Measurements from ENCODE around the gene ECI1. TPM values are rescaled to one million over a fixed set of nuclear protein-coding genes. Genes with fewer than 3 reads are reported as not detected.
A peak's percentile ranks its signal among the peaks of the same experiment; 100 is the strongest.

The ECI1 gene
- total and polyA plus RNA-seq, 2 of the 4 experiments (the other 2 are of a cell fraction): 20.3 to 30.1 TPM

DNA sequence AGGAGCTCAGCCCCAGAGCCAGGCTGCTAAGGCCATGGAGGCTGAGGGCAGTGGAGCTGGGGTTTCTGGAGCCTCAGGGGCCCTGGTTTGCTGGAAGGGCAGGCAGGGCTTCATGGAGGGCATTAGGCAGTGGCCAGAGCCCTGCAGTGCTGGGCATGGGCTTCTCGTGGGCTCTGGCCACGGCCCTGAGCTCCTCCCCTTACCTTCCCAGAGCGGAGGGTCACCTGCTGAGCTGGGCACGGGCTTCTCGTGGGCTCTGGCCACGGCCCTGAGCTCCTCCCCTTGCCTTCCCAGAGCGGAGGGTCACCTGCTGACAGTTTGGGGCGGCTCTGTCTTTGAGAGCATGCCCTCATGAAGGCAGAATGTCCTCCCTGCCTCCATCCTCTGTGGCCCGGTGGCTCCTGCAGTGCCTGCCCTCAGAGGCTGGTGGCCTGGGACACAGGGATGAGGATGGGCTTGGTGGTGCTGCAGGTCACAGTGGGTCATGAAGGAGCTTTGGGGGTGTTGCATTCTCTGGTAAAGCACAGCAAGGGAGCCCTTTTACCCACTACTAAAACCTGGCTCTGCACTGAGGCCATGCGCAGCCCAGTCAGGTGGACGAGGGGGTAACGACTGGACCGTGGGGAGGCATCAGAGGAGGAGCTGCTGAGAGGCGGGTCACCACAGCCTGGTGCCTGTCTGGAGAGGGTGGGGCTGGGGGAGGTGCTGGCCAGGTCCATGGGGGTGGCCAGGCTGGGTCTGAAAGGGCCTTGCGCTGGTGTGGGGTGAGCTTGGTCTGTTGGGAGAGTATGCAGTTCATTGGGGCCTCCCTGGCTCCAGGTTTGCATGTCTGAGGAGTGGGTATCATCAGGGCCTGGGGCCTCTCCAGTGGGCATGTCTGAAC, 19.4 kb upstream of the ECI1 start:
- no peak overlapping the region for H3K23ac ChIP-seq (ENCODE audit: low read depth, low read length)
- H3K27ac ChIP-seq (ENCODE audit: insufficient read depth, low read length): no peak overlapping the region
- no peak overlapping the region for H3K18ac ChIP-seq (ENCODE audit: low read depth, low read length)
- TF ChIP-seq CEBPB (IDR thresholded peaks at IDR 0.05; ENCODE audit: low read depth, low read length): no peak
- in situ Hi-C loops (cut with MboI; ENCODE audit: low sequenced_read_pairs): loop anchor here (10.0 kb wide), 1 partner anchor 154 kb away; the partner anchor contains the start of gene CCNF
- no peak overlapping the region for H2BK20ac ChIP-seq (ENCODE audit: low read depth, low read length)
- intact Hi-C loops (cut with micrococcal nuclease): no loop called here
- no peak overlapping the region for H3K4ac ChIP-seq (ENCODE audit: low read depth, low read length)
- H2AK9ac ChIP-seq (replicated peaks; ENCODE audit: low read depth, low read length, poor library complexity): peak overlapping the region; percentile 16
- H4K20me1 ChIP-seq (ENCODE audit: insufficient read depth, low read length): peaks cover 37% of the 10 kb centered on the region
- H2BK5ac ChIP-seq (ENCODE audit: low read depth, low read length, poor library complexity, severe bottlenecking): no peak overlapping the region
- DNase-seq (no peak), ATAC-seq (ENCODE audit: low read depth) (no peak)
- H2AFZ ChIP-seq (replicated peaks; ENCODE audit: low read length, poor library complexity): no peak overlapping the region
- H2BK15ac ChIP-seq (ENCODE audit: low read depth, low read length): no peak overlapping the region
- ChIA-PET POLR2A (ENCODE audit: unreplicated experiment) (interaction anchor here (0.6 kb wide), 1 partner anchor 32 kb away, joined by 12 read pairs; no protein-coding TSS in a partner anchor), CTCF (interaction anchor here (1.3 kb wide), 1 partner anchor 19 kb away, joined by 3 read pairs; no protein-coding TSS in a partner anchor)
- H4K8ac ChIP-seq (ENCODE audit: low read depth in 2 of 2, low read length in 2 of 2): no peak overlapping the region
- dilution Hi-C loops (cut with HindIII; ENCODE audit: low sequenced_read_pairs, unreplicated experiment): no loop called here
- no peak overlapping the region for H3K4me3 ChIP-seq (ENCODE audit: insufficient read depth, low read depth, low read length)
- H3K27me3 ChIP-seq (ENCODE audit: control insufficient read depth, insufficient read depth, low read length): no peaks in the 10 kb centered on the region
- no peak overlapping the region for H3K4me2 ChIP-seq (ENCODE audit: low read depth, low read length)
- no TSS peak for BruUV-seq (replicated peaks)
- peaks cover 10% of the 10 kb centered on the region for H3K9me1 ChIP-seq (ENCODE audit: insufficient read depth, low read length)
- no peaks in the 10 kb centered on the region for H3K9me3 ChIP-seq (ENCODE audit: control insufficient read depth, insufficient read depth, low read length)
- peaks cover 5% of the 10 kb centered on the region; the same call in 1 of the 2 replicates for H3K36me3 ChIP-seq (ENCODE audit: control insufficient read depth, insufficient read depth, low read length)
- H3K56ac ChIP-seq (ENCODE audit: extremely low read depth, insufficient read depth, low read length): no peak overlapping the region
- peaks cover 8% of the 10 kb centered on the region for H3K4me1 ChIP-seq (ENCODE audit: control insufficient read depth, insufficient read depth, low read length)
- no peak overlapping the region for H2BK120ac ChIP-seq (ENCODE audit: low read depth, low read length)
- H2AK5ac ChIP-seq (ENCODE audit: low read depth, low read length): no peak overlapping the region
- H3K14ac ChIP-seq (replicated peaks; ENCODE audit: low read depth, low read length): no peak overlapping the region
- WGBS, 2 experiments (ENCODE audit: extremely low coverage in 2 of 2, insufficient read length in 1 of 2): 85% methylated on average over 5 of the region's 15 CpGs; no CpG with 5 or more reads in 1 of the 2 experiments
- peaks cover 6 to 33% of the 10 kb centered on the region in 2 experiments; a peak in 3 of 4 replicates for H3K79me1 ChIP-seq (ENCODE audit: low read depth in 1 of 2, low read length in 2 of 2)
- H4K5ac ChIP-seq (ENCODE audit: low read depth, low read length): no peak overlapping the region
- H4K91ac ChIP-seq (ENCODE audit: insufficient read depth, low read depth, low read length): no peak overlapping the region
- no peak overlapping the region for H3K9ac ChIP-seq (ENCODE audit: low read depth, low read length)

Data from IMR-90 (cell line).